ENCODE results near the gene WASHC4.
A peak's percentile ranks its signal among the peaks of the same experiment; 100 is the strongest.
"Not testable (repeated sequence)": the region's sequence is repeated elsewhere in the genome, so short reads cannot be mapped to it uniquely, and the experiment has no call there.

WASHC4 gene

DNA sequence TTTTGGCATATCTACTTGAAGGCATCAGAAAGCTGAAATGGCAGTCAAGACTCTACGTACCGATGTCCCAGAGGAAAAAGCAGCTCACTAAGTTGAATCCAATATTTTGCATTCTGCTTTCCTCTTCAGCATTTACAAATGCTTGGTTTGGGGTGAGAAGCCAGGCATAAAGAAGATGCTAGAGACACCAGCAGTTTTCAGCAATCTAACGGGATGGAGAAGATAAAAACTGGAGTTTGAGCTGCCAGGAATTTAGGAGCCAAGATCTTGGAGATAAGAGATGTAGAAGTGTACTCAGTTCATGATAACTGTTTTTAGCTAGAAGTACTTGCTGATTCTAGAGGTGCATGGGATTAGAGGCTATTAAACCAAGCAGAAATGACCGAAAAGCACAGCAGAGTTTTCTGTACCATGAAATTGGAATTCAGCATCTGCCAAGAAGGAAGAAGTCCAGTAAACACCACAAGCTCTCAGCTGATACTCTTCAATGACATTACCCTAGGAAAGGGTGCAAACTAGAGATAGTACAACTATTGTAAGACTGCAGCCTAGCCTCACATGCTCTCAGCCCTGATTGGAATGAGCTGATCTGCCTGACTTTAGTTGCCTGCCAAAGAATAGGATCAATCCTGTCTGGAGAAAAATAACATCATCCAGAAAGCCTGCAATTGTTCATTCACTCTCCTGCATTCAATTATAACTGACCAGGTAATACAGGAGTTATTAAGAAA is 15.9 kb upstream of the WASHC4 start:
- DNase-seq: no peak

GRCh38 chr12:105092336-105092735 is 15.2 kb upstream of the WASHC4 start:
- DNase-seq: no peak

DNA sequence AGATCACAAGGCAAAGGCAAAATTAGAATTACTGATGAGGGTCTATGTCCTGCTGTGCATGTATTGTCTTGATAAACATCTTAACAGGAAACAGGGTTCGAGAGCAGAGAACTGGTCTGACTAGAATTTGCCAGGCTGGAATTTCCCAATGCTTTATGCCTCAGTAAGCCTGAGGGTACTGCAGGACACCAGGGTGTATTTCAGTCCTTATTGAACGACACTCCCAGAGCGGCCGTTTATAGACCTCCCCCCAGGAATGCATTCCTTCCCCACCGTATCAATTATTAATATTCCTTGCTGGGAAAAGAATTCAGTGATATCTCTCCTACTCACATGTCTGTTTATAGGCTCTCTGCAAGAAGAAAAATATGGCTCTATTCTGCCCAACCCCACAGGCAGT is 12.2 kb upstream of the WASHC4 start:
- not testable (repeated sequence) for DNase-seq

DNA sequence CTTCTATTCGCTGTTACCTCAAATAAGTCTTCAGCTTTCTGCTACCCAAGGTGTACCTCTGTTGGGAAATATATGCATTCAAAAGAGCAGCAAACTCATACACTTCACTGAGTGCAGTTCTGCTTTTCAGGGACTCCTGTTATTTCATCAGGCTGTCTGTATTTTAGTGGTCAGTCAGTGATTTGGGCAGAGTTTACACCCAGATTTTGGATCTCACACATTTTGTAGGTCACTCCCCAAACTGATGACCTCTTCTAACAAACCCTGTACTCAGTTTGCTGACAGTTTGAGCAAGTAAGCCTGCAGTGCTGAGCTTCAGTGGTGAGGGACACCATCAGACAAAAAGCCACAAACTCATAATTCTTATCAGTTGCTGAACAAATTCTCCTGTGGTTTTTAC is 8.2 kb upstream of the WASHC4 start:
- no peak for DNase-seq

- DNase-seq: no peak
Observed at GRCh38 chr12:105100207-105100985, 7.1 kb upstream of the WASHC4 start.

DNA sequence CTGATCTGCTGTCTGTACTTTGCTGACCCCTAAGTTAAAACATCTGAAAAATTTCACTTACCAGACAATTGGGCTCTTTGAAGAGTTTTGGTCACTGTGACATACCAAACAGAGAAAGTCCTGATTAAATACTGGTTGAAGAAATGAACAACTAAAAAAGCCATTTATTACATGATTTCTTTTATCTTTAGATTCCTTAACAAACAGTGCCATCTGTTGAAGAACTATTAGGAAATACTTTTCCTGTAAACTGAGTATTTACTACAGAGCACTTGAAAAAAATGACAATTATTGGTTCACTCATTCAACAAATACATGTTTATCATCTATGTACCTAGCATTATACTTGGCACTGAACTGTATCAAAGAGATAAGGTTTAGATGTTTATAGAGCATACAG is 6.5 kb upstream of the WASHC4 start:
- DNase-seq: no peak

DNA sequence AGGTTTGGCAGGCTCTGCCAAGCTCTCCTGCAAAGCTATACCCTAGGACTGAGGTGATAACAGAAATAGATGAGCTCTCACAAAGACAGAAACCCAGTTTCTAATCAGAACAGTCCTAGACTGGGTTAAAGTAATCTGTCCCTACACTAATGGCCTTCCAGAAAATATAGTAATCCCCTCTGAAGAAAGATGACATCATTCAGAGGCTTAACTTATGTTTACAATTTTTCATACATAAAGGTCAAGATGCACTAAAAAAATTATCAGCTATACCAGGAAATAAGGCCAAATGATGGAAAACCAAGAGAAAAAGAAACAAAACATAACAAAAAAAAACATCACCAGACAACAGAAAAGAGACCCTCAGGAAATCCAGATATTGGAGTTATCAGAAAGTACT is 4.9 kb upstream of the WASHC4 start:
- DNase-seq: no peak

DNA sequence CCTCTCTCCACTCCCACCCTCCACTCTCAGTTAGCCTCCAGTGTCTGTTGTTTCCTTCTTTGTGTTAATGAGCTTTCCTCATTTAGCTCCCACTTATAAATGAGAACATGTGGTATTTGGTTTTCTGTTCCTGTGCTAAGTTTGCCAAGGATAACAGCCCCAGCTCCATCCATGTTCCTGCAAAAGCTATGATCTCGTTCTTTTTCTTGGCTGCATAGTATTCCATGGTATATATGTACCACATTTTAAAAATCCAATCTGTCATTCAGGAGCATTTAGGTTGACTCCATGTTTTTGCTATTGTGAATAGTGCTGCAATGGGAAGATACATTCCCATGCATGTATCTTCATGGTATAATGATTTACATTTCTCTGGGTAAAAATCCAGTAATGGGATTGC is 2.8 kb upstream of the WASHC4 start:
- no peak for DNase-seq

GRCh38 chr12:105106621-105107020 is 910 bp upstream of the WASHC4 start:
- DNase-seq: peak; percentile 9

- peak; percentile 20 for DNase-seq
Observed at GRCh38 chr12:105107171-105107493, 399 bp upstream of the WASHC4 start.

- peak; percentile 44 for DNase-seq
Observed at GRCh38 chr12:105109465-105110212, 2.1 kb downstream of the WASHC4 start.

DNA sequence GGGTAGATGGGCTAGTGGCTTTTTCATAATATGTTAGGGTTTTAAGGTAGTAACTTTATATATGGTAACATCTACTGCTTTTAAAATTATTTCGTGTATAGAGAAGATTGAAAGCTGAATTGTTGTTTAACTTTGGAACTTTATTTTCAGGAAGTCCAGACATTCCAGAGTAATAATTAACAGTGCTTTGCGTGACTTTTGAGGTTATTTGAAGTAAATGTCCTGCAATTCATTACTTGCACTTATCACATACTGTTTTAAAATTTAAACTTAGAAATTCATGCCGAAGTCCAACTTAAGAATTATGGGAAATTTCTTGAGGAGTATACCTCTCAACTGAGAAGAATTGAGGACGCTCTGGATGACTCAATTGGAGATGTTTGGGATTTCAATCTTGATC is 3.3 kb downstream of the WASHC4 start:
- DNase-seq: no peak

GRCh38 chr12:105113094-105113493 is 5.6 kb downstream of the WASHC4 start:
- no peak for DNase-seq

DNA sequence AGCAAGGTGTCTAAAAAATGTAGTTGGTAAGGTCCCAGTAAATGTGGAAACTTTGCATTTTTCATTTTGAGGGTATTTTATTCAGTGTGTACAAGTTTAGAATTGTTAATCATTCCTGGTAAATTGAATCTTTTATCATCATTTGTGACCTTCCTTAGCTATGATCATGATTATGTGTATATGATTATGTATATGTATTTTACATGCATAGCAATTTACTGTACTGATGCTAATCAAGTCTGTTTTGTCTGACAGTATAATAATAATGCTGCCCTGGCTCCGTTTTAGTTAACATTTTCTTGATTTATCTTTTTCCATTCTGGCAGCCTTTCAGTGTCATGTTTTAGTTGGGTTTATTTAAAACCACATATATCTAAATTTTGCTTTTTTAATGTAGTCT is 9.4 kb downstream of the WASHC4 start:
- DNase-seq: no peak

GRCh38 chr12:105120551-105120950 is 13.0 kb downstream of the WASHC4 start:
- peak; percentile 17 for DNase-seq

- no peak for DNase-seq
Observed at GRCh38 chr12:105138248-105138647, 30.7 kb downstream of the WASHC4 start.

DNA sequence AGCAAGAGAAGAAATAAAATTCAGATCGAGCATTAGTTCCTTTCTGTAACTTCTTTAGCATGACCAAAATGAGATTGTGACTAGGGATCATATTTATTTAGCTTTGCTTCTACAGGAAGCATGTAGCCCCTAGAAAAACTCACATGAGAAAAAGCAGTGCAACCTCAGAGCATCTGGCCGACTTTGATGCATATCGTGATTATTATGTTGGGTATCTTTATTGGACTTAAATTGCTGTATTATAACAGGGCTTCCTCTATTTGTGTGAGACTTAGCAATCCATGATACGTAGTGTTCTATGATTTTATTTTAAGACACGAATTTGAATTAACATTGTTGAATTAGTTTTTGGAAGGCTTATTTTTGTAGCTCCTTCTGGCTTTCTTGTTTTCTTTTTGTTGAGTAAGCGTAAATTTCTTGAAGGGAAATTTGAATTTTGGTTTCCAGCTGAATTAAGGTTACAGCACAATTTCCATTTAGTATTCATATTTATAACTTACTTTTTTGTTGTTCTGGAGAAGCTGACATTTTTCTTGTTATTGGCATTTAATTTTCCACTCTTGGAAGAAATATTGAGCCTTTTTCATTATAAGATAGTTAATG is 33.9 kb downstream of the WASHC4 start:
- DNase-seq: no peak

GRCh38 chr12:105142259-105142658 is 34.7 kb downstream of the WASHC4 start:
- no peak for DNase-seq

DNA sequence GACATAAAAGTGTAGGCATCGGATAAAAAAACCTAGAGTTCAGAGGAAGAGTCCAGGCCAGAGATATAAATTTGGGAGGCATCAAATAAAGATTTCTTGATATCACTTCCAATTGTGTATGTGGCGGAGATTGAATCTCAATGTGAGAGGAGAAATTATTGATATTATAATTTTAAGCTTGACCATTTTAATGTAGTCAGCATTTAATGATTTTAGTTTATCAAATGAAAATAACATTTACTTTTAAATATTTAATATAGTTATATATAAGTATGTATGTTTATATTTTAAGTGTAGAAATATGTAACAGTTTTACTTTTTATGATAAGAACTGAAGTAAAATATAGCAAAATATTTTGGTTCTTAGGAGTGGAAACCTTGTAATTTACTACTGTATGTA is 48.7 kb downstream of the WASHC4 start:
- no peak for DNase-seq

GRCh38 chr12:105157606-105158005 is 50.1 kb downstream of the WASHC4 start:
- DNase-seq: no peak

- no peak for DNase-seq
Observed at GRCh38 chr12:105158876-105159275, 51.3 kb downstream of the WASHC4 start.

DNA sequence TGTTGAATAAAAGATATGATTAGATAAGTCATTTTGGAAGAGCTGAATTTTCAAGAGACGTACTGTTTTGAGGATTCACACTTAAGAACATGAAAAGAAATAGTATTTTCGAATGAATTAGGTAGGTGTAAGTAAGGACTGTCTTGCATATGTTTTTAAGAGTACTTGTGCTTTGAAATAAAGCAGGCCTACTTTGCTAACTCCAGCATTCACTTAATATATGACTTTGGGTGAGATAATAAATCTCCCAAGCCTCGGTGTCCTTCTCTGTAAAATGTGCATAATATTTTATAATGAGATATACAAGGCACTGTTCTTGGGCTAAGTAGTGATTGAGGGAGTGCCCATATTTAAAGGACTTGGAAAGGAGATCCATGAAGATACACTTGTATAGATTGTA is 54.6 kb downstream of the WASHC4 start:
- no peak for DNase-seq

GRCh38 chr12:105164068-105164467 is 56.5 kb downstream of the WASHC4 start:
- DNase-seq: peak; percentile 18

DNA sequence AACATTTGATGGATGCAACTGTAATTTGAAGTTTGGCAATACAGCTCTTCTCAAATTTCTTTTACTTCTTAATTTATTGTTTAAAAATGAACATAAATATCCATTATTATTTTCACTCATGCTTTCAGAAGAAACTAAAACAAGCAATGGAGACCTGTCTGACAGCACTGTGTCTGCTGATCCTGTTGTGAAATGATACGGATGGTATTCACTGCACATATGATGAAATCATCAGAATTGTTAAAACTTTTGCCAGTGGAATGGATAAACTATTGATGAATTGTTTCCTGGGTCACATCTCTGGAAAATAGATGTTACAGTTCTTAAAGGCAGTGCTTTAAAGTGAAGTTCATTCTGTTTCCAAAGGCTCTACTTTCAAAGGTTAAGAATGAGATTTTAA is 59.2 kb downstream of the WASHC4 start:
- no peak for DNase-seq

Data from activated CD4-positive, alpha-beta T cell treated with anti-CD3 and anti-CD28 coated beads, Interleukin-2, Interleukin-6, amounts not matched to agents 100 ng/mL and 50 ng/mL, durations not matched to agents 16 hours and 8 hours (primary cell).